NCI-H774 (cell line): ENCODE measurements around the gene WDR13.
"Not testable (repeated sequence)": the region's sequence is repeated elsewhere in the genome, so short reads cannot be mapped to it uniquely, and the experiment has no call there.

Experiments
- DNase-seq: peaks from one replicate; lab custom pipeline; 2025; lab: John Stamatoyannopoulos, UW

Gene WDR13

DNA sequence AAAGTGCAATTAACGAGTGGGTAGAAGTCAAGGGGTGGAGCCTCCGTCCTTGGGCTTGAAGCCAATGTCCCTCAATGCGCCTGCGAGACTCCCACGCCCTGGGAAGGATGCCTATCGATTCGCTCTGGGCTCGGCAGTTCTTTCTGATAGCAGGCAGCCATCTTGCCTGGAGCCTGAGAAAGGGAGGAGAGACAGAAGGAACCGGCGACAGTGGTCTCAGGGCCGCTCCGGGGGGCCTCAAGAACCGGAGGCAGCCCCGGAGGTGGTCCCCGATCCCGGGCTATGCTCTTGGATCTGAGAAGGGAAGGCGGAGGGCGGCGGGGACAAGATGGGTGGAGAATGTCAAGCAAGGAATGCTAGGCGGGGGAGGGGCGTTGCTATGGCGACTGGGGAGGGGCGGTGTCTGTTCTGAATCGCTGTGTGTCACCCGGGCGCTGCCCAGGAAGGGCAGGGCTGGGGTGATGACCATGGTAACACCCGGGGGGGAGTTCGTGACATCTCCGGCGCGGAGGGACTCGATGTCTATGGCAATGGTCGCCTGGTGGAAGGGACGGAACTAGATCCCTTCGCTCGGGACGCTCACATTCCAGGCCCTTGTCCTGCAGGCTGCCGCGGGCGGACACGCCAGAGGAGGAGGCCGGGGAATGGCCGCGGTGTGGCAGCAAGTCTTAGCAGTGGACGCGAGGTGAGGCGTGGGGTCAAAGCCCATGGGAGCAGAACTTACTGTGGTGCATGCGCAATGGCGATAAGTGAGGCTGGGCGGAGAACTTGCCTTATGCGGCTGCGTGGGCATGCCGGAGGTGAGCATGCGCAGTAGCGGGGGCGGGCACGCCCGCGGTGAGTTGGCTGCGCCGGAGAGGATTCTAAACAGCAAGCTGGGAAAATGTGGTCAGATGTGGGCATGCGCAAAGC is at the start of gene WDR13:
Gene WDR13 (plus strand): TSS at position 140 of the 912 bp plus-strand sequence. CDS start 505 bp downstream, at position 645.
- DNase-seq = peak; percentile 83

DNA sequence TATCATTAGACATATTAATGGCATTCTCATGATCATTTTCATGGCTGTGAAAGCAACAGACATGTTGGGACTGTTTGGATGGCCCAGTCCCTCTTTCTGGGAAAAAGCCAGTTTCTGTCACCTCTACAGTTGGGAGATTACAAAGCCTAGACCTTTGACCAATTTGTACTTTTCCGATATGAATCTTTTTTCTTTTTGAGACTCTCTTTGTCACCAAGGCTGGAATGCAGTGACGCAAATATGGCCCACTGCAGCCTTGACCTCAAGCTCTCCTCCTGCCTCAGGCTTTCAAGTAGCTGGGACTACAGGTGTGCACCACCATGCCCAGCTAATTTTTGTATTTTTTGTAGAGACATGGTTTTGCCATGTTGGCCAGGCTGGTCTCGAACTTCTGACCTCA is 48.4 kb upstream of the WDR13 start:
- DNase-seq = no peak

DNA sequence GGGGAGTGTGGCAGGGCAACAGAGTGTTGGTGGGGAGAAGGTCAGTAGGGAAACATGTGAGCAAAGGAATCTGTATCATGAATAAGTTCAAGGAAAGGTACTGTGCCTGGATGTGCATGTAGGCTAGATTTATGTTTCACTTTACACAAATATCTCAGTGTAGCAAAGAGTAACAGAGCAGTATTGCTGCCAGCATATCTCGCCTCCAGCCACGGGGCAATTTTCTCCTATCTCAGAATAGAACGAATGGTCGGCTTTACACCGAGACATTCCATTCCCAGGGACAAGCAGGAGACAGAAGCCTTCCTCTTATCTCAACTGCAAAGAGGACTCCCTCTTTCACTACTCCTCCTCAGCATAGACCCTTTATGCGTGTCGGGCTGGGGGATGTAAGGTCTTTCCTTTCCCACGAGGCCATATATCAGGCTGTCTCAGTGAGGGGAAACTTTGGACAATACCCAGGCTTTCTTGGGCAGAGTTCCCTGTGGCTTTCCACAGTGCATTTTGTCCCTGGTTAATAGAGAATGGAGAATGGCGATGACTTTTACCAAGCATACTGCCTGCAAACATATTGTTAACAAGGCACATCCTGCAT is 41.5 kb upstream of the WDR13 start:
- not testable (repeated sequence) for DNase-seq

DNA sequence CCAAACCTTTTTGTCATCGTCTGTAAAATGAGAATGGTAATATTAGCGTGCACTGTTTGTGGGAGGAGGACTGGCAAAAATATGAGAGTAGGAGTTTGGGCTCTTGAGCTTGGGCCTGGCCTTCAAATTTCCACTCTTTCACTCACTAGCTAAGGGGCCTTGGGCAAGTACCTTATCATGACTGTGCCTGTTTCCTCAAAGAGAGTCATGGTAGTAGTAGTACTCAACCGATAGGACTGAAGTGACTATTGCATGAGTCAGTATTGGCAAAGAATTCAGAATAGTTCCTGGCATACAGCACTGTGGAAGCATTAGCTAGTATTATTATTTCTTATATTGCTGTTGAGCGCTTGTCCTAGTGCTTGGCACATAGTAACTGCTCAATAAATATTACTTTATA is 39.0 kb upstream of the WDR13 start:
- no peak for DNase-seq

DNA sequence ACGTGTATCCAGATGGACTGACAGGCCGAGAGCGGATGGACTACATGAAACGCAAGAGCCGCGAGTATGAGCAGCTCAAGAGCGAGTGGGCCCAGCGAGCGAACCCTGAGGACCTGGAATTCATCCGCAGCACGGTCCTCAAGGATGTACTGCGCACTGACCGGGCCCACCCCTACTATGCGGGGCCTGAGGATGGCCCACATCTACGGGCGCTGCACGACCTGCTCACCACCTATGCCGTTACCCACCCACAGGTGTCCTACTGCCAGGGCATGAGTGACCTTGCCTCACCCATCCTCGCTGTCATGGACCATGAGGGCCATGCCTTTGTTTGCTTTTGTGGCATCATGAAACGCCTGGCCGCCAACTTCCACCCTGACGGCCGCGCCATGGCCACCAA is 37.7 kb upstream of the WDR13 start:
- no peak for DNase-seq

DNA sequence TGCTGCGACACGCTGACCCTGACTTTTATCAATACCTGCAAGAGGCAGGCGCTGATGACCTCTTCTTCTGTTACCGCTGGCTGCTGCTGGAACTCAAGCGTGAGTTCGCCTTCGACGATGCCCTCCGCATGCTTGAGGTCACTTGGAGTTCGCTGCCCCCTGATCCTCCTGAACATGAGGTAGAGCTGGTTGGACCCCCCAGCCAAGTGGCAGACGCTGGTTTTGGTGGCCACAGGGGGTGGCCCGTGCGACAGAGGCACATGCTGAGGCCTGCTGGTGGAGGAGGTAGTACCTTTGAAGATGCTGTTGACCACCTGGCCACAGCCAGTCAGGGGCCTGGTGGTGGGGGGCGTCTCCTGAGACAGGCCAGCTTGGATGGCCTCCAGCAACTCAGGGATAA is 37.2 kb upstream of the WDR13 start:
- no peak for DNase-seq

DNA sequence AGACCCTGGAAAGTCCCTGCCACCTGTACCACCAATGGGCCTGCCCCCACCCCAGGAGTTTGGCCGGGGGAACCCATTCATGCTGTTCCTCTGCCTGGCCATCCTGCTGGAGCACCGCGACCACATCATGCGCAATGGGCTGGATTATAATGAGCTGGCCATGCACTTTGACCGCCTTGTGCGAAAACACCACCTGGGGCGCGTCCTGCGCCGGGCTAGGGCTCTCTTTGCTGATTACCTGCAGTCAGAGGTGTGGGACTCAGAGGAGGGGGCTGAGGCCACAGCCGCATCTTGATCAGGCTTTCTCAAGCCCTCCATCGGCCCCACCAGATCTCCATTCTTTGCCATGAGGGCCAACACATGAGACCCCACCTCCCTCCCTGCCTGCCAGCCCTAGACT is 36.6 kb upstream of the WDR13 start:
- no peak for DNase-seq

DNA sequence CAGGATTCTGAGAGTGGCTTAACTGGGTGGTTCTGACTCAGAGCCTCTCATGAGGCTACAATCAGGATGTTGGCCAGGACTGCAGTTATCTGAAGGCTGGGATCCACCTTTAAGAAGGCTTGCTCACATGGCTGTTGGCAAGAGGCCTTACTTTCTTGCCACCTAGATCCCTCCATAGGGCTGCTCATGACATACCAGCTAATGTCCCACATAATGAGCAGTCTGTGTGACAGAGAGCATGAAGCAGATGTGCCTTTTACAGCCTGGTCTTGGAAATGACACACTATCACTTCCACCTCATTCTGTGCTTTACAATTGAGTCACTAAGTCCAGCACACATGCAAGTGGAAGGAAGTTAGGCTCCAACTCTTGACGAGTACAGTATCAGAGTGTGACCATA is 27.3 kb upstream of the WDR13 start:
- no peak for DNase-seq

DNA sequence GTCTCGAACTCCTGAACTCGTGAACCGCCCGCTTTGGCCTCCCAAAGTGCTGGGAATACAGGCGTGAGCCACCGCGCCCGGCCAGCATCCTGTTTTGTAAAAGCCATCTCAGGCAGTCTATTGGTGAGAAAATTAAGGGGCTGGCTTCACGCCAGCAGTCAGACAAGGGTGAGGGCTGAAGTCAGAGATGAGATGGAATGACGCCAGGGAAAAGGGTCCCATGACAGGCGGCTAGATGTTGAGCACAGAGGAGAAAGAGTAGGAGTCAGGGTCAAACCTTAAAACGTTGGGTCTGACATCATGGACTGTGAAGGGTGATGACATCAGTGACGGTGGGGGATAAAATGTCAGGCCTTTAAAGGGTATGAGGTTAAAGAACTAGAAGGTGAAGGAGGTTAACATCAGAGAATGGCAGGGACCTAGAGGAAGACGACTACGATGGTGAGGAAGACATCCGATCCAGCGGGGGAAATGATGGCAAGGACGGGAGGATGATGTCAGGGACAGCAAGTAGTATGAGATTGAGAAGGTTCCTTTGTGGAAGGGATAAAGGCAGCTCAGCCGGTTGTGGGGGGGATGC is 23.5 kb upstream of the WDR13 start:
- DNase-seq = no peak

DNA sequence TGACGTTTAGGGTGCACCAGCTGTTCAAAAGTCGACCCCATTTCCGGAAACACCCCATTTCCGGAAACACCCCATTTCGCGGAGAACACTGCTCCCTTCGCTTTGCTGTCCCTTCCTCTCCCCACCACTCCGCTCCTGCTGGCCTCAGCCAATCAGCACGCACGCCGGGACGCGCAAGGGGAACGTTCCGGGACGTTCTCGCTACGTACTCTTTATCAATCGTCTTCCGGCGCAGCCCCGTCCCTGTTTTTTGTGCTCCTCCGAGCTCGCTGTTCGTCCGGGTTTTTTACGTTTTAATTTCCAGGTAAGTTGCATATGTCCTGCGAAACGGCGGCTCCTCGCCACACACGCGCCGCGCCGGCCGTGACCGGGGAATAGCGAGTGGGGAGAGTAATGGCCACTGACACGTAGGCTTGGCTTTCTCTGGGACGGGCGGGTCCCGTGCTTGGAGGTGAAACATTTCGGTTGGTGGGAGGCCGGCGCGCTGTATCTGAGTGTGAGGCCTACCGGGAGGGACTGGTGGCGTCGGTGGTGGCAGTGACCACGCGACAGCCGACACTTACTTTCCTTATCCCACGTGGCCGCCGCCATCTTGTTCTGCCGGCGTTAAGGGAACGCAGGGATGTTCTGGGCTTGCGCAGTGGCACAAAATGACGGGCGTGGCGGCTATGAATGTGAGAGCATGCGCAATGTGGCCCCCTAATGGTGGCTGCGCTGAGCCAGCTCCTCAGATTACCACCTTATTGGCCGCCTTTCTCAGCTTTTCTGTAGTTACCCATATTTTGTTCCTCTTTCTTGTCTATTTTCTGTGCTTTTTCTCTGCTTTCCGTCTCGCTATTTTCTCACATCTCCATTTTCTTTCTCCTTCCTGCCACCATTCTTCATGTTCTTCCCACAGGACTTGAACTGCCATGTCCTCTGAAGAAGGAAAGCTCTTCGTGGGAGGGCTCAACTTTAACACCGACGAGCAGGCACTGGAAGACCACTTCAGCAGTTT is 22.7 kb upstream of the WDR13 start, which contains the start of gene RBM3:
Gene RBM3 (plus strand): TSS at position 215 of the 997 bp plus-strand sequence. CDS start 697 bp downstream, at position 912.
- peak; percentile 84 for DNase-seq

DNA sequence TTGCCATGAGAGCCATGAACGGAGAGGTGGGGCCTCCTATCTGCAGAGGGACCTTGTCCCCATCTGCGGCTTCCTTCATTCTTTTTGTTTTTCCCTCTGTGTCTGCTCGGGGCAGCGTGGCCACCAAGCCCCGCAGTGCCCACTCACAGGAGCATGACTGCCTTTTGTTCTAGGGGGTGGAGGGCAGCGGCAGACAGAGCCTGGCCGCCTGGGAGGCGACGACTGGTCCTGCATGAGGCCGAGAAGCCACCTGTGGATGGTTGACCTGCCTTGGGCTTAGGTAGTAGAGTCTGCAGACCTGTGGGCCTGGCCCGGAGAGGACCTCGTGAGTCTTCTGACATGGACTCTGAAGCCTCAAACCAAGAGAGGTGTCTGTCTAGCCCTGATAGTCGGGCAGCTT is 21.6 kb upstream of the WDR13 start:
- DNase-seq = no peak

DNA sequence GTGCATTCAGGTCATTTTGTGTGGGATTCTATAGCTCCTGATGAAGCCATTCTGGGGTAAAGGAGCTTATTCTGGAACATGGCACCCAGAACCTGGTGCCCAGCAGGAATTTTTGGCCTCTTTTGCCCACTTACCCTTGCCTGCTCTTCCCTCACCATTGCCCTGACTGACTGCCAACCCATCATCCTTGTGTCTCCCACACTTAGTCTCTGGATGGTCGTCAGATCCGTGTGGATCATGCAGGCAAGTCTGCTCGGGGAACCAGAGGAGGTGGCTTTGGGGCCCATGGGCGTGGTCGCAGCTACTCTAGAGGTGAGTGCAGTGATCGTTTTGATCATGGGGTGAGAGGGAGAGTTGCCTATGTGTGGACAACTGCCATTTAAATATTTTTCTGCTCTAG is 21.2 kb upstream of the WDR13 start:
- no peak for DNase-seq

DNA sequence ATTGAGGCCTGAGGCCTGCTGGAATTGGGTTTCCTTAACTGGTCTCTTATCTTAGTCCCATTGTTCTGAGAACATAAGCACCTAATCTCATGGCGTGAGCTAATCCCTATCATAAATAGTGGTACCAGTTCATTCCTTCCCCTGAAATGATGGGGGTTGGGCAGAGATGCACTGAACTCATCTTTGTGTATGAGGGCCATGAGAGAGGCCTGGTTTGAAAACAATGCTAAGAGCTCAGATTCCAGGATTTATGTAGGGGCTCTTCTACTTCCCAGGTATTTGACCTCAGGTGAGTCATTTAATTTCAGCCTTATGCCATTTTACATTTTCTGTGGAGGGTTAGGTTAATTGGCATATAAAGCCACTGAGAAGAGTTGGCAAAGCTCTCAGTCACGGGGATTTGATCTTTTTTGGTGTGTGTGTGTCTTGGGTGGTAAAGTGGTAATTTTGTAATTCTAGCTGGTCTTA is 18.6 kb upstream of the WDR13 start:
- DNase-seq = no peak

DNA sequence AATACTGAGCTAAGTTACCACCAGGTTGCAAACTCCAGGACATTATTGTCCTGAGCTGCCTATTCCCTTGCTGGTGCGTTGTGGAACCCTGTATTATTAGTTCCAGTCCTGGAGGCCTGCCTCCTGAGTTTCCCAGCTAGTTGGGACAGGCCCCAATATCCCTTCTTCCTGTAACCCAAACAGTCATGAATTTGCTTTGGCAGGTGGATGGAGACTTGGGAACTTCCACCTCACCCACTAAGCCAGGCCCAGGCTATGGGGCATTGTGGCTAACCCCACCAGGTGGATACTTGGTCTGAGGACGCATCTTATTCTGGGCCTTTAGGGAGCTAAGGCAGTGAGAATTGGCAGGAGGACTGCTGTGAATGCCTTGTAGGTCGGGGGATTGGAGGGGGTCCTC is 18.0 kb upstream of the WDR13 start:
- DNase-seq = no peak

DNA sequence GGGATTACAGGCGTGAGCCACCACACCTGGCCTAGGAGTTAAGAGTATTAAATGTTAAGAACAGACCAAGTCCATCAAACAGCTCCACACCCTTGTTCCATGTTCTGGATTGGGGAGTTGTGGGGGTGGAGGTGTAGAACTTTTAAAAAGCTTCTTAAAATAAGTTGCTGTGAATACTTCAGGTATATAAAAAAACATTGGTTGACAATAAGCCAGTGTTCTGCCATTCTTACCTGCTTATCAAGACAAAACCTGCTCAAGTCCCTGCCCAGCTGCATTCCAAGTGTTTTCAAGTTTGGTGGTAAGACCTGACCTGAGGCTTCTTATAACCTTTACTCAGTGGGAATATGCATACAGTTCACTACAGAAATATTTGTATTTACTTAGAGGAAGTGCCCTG is 16.6 kb upstream of the WDR13 start:
- no peak for DNase-seq

DNA sequence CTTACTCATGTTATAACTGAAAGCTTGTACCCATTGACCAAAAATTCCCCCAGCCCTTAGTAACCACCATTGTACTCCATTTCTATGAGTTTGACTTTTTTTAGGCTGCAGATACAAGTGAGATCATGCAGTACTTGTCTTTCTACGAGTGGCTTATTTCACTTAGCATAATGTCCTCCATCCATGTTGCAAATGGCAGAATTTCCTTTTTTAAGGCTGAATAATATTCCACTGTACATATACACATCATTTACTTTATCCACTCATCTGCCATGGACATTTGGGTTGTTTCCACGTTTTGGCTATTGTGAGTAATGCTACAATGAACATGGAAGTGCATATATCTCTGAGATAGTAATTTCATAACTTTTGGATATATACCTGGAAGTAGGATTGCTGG is 12.6 kb upstream of the WDR13 start:
- DNase-seq = no peak

DNA sequence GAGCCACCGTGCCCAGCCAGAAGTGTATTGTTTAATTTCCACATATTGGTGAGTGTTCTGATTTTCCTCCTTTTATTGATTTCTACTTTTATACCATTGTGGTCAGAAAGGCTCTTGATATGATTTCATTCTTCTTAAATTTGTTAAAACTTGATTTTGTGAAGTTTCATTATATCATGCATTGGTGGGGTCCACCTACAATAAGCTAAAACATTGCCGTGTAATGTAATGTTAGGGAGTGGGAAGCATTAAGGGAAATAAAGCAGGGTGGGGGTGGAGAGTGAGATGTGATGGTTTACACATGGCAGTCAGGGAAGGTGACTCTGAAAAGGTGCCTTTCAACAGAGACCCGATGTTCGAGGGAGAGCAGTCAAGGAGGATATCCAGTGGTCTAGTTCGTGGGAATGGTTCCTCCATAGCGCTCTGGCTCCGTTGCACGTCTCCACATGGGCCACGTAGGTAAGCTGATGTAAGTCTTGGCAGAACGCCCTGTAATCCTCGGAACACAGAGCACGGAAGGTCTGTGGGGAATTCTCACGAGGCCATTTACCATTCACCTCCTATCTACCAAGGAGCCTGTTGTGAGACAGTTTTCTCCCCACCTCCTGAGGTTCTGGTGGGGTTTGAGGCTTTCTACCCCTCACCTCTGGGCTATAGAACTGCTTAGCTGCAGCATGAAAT is 7.7 kb upstream of the WDR13 start:
- DNase-seq = no peak

DNA sequence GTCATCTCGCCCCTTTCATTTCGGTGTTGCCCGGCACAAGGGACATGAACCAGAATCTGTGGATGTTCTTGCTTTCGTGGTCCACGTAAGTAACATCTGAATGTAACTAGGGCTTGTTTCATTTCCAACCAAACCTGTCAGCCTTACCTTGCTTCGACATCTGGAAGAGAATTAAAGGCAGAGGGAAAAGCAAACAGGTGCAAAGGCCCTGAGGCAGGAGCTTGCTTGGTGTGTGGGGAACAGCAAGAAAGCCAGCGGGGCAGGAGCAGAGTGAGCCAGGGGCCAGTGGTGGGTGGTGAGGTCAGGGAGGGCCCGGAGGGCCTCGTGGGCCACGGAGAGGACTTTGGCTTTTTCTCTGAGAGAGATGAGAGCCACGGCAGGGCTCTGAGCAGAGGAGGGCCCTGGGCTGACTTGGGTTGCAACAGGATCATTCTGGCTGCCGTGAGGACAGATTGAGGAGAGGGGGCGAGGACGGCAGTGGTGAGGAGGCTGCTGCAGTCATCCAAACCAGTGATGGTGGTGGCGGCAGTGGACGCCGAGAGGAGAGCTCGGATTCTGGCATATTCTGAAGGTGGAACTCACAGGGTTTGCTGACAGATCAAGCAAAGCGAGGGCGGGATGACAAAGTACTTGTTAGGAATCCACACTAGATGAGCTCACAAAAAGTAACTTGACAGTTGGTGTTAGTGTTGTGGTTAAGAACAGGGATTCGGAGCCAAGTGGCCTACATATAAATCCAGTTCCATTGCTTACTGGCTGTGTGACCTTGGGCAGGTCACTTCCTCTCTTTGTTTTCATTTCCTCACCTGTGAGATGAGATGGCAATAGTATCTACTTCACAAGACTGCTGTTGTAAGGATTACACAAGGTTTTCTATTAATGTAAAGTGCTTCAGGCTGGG is 6.8 kb upstream of the WDR13 start:
- no peak for DNase-seq

DNA sequence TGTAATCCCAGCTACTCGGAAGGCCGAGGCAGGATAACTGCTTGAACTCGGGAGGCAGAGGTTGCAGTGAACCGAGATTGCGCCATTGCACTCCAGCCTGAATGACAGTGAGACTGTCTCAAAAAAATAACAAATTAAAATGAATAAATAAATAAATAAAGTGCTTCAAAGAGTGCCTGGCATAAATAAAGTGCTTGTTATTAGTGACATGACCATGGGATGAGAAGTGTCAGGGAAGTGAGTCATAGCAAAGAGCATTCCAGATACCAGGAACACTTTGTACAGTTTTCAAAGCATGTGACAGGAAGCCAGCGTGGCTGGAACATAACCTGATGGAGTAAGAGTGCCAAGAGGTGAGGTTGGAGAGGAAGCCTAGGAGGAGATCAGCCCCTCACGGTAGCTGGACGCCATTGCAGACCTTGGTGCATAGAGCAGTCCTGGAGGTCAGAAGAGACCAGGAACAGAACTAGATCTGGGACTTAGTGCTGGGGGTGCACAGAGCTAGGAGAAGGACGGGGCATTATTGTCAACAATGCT is 6.0 kb upstream of the WDR13 start:
- no peak for DNase-seq

DNA sequence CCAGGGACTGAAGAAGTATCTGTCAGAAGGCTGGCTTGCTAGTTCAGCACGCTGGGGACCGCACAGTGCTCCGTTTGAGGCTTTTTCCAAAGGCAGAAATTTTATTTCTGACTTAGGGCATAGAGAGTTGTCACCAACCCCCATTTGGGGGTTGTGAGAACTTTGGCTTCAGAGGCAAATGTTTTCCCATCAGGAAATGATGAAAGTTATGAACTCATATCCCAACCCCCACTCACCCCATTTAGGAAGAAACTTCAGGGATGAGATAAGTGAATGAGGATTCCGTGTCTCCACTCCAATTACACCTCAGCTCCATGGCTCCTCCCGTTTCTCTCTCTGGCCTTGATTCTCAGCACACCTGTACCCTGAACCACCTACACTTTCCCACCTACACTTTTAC is 4.3 kb upstream of the WDR13 start:
- no peak for DNase-seq
